ENCODE measurements around the gene TIGD1.
A peak's percentile ranks its signal among the peaks of the same experiment; 100 is the strongest.

TIGD1 gene

DNA sequence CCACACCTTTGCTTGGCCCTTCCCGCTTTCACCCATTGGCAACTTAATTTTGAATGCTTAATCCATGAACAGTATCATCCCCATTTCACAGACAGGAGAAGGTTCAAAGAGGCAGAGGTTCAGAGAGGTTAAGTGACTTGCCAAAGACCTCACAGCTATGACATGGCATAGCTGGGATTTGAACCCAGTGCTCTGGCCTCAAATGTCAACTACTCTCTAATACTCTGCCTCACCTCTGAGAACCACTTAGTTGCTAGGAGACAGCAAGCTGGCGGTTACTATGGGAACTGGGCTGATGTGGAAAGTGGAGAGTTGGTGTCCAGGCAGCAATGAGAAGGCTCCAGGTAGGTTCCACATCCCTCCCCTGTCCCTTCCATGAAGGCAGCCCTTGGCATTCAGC lies 45.9 kb downstream of the TIGD1 start:
- peaks cover 60% of the 10 kb centered on the region for H3K27me3 ChIP-seq (ENCODE audit: insufficient read depth, low read length)
- no peaks in the 10 kb centered on the region for H3K9me3 ChIP-seq (ENCODE audit: low read length)
- H3K36me3 ChIP-seq (ENCODE audit: insufficient read depth, low read length): no peaks in the 10 kb centered on the region
- peaks cover 39% of the 10 kb centered on the region for H3K4me1 ChIP-seq (ENCODE audit: insufficient read depth, low read length)
- no peak overlapping the region for H2AFZ ChIP-seq (ENCODE audit: low read depth, low read length)
- no peak overlapping the region for H3K4me3 ChIP-seq (ENCODE audit: low read length)

DNA sequence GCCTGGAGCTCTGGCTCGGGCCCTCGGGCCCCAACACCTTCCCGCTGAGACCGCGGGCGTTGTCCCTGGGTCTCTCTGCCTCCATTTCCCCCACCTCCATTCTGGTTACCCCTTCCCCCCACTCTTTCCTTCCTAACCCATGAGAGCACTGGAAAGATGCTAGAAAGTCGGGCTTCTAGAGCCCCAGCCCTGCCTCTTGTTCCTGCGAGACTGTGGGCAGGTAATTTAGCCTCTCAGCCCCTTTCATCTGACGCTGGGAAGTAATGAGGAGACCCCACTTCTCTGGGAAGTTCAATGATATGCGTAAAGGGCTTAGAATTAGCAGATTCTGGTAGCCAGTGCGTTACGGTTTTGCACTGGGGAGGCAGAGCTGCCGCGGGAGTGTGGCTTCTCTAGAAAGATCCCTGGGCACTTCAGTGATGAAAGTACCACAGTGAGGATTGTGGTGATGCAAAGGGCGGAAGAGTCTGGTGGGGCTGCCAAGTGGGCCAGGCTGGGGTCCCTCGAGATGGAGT lies 46.5 kb downstream of the TIGD1 start:
- Histone ChIP-seq H3K27me3 (ENCODE audit: insufficient read depth, low read length) (peaks cover 66% of the 10 kb centered on the region), H3K4me3 (ENCODE audit: low read length) (peak overlapping the region; percentile 37)

DNA sequence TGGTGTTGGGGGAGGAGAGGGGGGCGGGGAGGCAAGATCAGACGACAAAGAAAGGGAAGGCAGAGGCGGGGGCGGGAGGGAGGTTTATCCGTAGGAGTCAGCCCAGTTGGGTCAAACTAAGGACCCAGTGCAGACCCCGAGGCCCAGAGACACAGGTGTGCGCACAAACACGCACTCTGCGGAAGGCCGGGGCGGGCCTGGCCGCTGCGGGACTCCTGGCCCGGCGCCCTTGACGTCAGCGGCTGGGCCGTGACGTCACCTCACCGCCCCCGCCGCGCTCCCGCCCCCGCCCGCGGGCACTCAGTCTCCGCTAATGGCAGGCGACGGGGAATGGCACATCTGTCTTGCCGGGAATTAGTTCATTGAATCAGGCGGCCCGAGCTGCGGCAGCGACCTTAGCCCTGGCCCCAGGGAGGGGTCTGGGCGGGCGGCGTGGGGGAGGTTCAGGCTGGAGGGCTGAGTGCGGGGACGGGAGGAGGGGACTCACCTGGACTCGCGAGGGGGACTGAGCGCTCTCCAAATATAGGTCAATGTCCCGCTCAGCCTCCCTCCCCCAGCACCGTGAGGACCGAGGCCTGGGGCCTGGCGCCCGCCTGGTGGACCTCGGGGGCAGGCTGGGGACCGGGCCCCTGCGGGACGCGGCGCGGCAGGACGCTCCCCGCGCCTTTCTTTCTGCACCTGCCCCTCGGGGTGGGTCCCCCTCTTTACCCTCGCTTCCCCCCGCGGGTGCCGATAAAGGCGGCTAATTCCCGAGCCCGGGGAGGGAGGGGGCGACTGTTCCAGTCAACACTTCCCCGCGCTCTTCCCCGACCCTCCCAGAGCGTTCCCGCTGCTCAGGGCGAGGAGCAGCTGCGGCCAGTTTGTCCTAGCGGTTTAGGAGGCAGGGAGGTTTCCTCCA lies 47.2 kb downstream of the TIGD1 start:
- Histone ChIP-seq H3K4me1 (ENCODE audit: insufficient read depth, low read length) (peaks cover 39% of the 10 kb centered on the region), H3K36me3 (ENCODE audit: insufficient read depth, low read length) (no peaks in the 10 kb centered on the region), H3K4me3 (ENCODE audit: low read length) (peak overlapping the region; percentile 37), H3K9me3 (ENCODE audit: low read length) (no peaks in the 10 kb centered on the region), H3K27me3 (ENCODE audit: insufficient read depth, low read length) (peaks cover 73% of the 10 kb centered on the region), H2AFZ (ENCODE audit: low read depth, low read length) (peak overlapping the region; percentile 55)

More for the DNA sequence above, 46.5 kb downstream of the TIGD1 start:
- no peaks in the 10 kb centered on the region for H3K36me3 ChIP-seq (ENCODE audit: insufficient read depth, low read length)
- no peaks in the 10 kb centered on the region for H3K9me3 ChIP-seq (ENCODE audit: low read length)
- H3K4me1 ChIP-seq (ENCODE audit: insufficient read depth, low read length): peaks cover 39% of the 10 kb centered on the region
- H2AFZ ChIP-seq (ENCODE audit: low read depth, low read length): peak overlapping the region; percentile 55

DNA sequence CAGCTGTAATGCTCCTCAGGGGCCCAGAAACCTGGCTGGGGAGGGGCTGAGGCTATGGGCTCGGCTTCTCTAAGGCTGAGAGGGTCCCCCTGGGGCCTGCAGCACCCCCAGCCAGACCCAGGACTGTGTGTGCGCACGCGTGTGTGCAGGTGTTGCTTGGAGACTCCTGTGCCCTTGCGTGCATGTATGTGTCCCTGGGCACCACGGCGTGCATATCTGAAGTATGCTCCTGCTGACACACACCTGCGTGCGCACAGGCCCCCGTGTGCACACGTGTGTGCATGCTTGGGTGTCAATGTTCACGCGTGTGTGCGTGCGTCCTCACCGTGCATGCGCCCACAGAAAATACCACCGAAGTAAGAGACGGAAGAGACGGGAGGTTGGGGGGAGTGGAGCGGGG lies 47.8 kb downstream of the TIGD1 start:
- Histone ChIP-seq H3K4me1 (ENCODE audit: insufficient read depth, low read length) (peaks cover 39% of the 10 kb centered on the region), H3K4me3 (ENCODE audit: low read length) (peak overlapping the region; percentile 33), H3K36me3 (ENCODE audit: insufficient read depth, low read length) (no peaks in the 10 kb centered on the region), H3K27me3 (ENCODE audit: insufficient read depth, low read length) (peaks cover 76% of the 10 kb centered on the region), H3K9me3 (ENCODE audit: low read length) (no peaks in the 10 kb centered on the region), H2AFZ (ENCODE audit: low read depth, low read length) (no peak overlapping the region)

DNA sequence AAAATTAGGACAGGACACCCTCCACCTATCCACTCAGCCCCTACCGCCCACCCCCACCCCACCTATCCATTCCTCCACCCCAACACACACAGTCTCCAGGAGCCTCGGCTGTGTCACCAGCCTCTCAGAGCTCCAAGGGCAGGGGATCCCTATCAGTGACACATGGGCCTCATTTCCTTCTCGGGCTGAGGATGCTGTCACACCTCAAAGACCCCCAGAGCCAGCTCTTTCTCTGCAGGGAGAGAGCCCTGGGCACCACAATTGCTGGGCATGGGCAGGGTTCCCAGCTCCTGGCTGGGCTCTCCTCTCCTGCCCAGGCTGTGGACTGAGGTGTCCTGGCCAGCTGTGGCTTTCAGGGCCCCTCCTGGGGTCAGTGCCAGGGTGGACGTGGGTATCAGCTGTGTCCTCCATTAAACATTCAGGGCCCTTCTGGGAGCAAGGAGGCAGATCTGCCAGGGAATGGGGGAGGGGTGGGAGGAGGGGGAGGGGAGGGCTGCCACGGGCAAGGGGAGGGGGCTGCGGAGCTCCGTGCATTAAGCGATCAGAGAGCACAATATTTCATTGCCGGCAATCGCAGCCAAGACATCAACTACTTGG lies 48.5 kb downstream of the TIGD1 start:
- no peaks in the 10 kb centered on the region for H3K9me3 ChIP-seq (ENCODE audit: low read length)
- H3K4me3 ChIP-seq (ENCODE audit: low read length): no peak overlapping the region
- peaks cover 72% of the 10 kb centered on the region for H3K27me3 ChIP-seq (ENCODE audit: insufficient read depth, low read length)
- peaks cover 37% of the 10 kb centered on the region for H3K4me1 ChIP-seq (ENCODE audit: insufficient read depth, low read length)
- H3K36me3 ChIP-seq (ENCODE audit: insufficient read depth, low read length): no peaks in the 10 kb centered on the region
- no peak overlapping the region for H2AFZ ChIP-seq (ENCODE audit: low read depth, low read length)

DNA sequence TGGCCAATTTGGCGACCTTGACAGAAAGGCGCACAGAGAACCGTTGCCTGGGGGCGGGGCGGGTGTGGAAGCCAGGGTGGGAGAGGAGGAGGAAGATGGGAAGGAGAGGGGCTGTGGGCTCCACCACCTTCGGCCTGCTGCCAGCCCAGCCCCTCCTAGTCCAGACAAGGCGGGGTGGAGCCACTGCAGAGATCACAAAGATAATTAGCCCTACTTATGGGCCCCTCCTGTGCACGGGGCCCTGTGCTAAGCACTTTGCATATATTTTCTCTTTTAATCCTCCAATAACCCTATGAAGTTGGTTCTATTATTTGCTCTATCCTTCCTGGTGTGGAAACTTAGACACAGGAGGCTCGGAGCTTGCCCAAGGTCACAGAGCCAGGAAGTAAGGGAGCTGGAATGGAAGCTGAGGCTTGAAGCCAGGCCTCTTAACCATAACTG lies 49.0 kb downstream of the TIGD1 start:
- Histone ChIP-seq H3K4me3 (ENCODE audit: low read length) (no peak overlapping the region), H3K9me3 (ENCODE audit: low read length) (no peaks in the 10 kb centered on the region), H3K4me1 (ENCODE audit: insufficient read depth, low read length) (peaks cover 32% of the 10 kb centered on the region), H2AFZ (ENCODE audit: low read depth, low read length) (no peak overlapping the region), H3K27me3 (ENCODE audit: insufficient read depth, low read length) (peaks cover 67% of the 10 kb centered on the region), H3K36me3 (ENCODE audit: insufficient read depth, low read length) (no peaks in the 10 kb centered on the region)

DNA sequence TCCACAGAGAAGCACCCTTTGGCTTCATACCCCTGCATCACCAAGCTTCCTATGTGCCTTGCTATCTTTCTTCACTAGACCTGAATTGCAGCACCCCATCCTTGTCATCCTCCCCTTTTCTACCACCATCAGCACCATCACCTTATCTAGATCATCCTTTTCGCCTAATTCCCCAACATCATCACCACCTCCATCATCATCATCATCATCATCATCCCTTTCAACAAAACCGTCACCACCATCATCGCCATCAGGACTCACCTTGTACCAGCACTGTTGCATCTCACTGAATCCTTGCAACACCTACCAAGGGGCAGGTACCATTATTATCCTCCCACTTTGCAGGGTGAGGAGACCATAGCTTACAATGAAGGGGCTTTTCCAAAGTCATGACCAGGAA lies 51.9 kb downstream of the TIGD1 start:
- Histone ChIP-seq H3K27me3 (ENCODE audit: insufficient read depth, low read length) (peaks cover 61% of the 10 kb centered on the region), H3K9me3 (ENCODE audit: low read length) (no peaks in the 10 kb centered on the region), H3K36me3 (ENCODE audit: insufficient read depth, low read length) (no peaks in the 10 kb centered on the region), H2AFZ (ENCODE audit: low read depth, low read length) (no peak overlapping the region), H3K4me1 (ENCODE audit: insufficient read depth, low read length) (peaks cover 17% of the 10 kb centered on the region), H3K4me3 (ENCODE audit: low read length) (no peak overlapping the region)
